ENCODE results near the gene FOXO4. TPM values are rescaled to one million over a fixed set of nuclear protein-coding genes. Genes with fewer than 3 reads are reported as not detected.

The FOXO4 gene
- total RNA-seq, 3 donors from 2014 or later, result 3.4 to 6.4 (median 5.2) TPM

DNA sequence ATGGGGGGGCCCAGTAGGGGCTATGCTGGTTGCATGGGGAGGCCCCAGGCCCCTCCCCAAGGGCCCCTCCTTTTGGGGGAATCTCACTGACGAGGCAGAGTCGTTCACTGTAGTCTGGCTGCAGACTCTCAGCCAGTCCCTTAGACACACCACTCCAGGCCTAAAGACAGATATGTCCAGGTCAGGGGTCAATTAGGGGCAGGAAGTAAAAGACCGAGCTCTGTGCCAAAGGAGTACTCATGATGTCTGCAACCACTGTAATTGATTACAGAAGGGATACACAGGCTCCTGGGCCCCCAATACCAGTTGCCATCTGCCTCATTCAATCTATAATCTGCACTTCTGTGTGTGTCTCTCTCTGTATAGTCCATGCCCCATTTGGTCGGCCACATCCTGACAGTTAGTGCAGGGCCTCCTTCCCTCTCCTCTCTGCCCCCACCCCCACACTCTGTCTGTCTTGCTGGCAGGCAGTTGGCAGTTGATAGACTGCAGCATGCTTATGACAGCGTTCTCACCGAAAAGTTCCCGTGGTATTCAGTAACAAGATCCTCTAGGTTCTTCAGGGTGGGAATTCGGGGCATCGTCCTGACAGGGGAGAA is 12.2 kb downstream of the FOXO4 start:
- H3K4me1 Mint-ChIP-seq (ENCODE audit: low read depth), result peaks cover 60% of the 10 kb centered on the region
- peaks cover 39% of the 10 kb centered on the region for H3K36me3 Mint-ChIP-seq (ENCODE audit: insufficient read depth)
- DNase-seq (no peak), ATAC-seq (no peak)
- H3K9me3 Mint-ChIP-seq, result no peaks in the 10 kb centered on the region
- H3K4me3 Mint-ChIP-seq, result peak overlapping the region; percentile 96
- no peaks in the 10 kb centered on the region for H3K27me3 Mint-ChIP-seq (ENCODE audit: low read depth)

DNA sequence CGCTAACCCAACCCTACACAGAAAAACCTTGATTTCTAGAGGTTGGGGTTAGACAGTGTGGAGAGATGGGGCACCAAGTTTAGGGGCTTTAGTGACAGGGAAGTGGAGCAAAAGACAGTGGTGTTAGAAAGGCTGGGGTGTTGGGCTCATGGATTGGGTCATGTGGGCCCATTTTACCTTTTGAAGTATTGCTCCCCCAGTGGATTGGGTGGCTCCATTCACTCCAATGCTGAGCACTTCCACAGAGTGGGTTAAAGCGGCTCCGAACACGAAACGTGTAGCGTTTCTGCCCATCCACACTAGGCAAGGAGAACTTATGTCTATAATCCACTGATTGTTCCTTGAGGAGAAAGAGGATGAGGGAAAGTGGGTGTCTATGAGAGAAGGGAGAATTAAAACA is 13.4 kb downstream of the FOXO4 start:
- H3K4me1 Mint-ChIP-seq (ENCODE audit: low read depth), result peaks cover 57% of the 10 kb centered on the region

DNA sequence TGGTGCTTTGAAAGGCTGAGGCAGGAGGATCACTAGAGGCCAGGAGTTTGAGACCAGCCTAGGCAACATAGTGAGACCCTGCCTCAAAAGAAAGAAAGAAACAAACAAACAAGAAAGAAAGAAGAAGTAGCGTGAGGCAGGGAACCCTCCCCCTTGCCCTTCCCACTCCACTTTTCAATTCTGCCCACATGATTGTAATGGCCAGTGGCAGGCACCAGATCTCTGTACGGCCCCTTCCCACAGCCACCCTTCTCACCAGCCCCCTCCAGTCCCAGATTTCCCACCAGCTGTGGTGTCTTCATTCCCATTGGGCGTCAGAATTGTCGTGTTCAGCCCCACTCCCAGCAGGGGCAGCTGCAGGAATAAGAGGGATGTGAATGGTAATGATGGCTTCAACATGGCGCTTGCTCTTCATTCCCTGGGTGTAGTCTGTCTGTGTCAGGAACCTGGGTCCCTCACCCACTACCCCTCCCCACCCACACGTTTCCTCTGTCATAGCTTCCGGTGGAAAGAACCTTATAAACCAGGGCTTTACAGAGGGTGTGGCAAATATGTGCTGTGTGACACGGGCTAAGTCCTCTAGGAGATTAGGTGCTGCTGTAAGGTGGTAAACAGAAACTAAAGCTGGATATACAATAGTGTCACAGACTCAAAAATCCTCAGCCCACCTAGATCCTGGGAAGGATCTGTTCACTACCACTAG is 15.6 kb downstream of the FOXO4 start, which contains the start of gene IL2RG:
IL2RG (minus strand) TSS at position 437 of the 703 bp plus-strand sequence; CDS start at position 399, 38 bp downstream.
- ATAC-seq (peak; percentile 87 to 90), DNase-seq (peak; percentile 75)
- Mint-ChIP-seq H3K9me3 (no peaks in the 10 kb centered on the region), H3K4me3 (peak within 1 kb of the TSS; percentile 96), H3K27me3 (ENCODE audit: low read depth) (no peaks in the 10 kb centered on the region), H3K4me1 (ENCODE audit: low read depth) (peaks cover 43% of the 10 kb centered on the region), H3K36me3 (ENCODE audit: insufficient read depth) (peaks cover 31% of the 10 kb centered on the region)

More for the DNA sequence above, 13.4 kb downstream of the FOXO4 start:
- no peak for DNase-seq
- peaks cover 39% of the 10 kb centered on the region for H3K36me3 Mint-ChIP-seq (ENCODE audit: insufficient read depth)
- H3K9me3 Mint-ChIP-seq, result no peaks in the 10 kb centered on the region
- H3K27me3 Mint-ChIP-seq (ENCODE audit: low read depth), result no peaks in the 10 kb centered on the region
- H3K4me3 Mint-ChIP-seq, result peak overlapping the region; percentile 96
- ATAC-seq, result no peak

DNA sequence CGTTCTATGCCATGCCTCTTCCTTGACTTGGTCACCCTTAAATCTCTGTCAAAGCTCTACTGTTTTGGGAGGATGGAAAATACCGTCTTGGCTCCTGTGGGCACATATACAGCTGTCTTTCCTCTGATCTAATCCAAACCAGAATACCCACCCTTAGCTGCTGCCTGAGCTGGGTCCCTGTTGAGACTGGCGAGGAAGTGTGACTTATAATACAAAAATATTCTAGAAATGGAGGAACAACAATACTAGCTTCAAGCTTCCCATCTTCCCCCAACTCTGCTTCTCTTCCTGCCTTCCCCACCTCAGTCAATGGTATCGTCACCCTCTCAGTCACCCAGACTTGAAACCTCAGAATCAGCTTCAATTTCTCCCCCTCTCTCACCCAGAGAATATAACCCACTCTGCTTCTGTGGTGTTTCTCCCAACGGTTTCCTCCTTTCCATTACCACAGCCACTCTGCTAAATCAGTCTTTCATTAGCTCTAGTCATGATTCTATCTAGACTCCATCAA is 16.3 kb downstream of the FOXO4 start:
- peaks cover 39% of the 10 kb centered on the region for H3K4me1 Mint-ChIP-seq (ENCODE audit: low read depth)
- peak overlapping the region; percentile 96 for H3K4me3 Mint-ChIP-seq
- ATAC-seq (peak; percentile 38 to 53), DNase-seq (peak; percentile 23)
- H3K36me3 Mint-ChIP-seq (ENCODE audit: insufficient read depth), result peaks cover 27% of the 10 kb centered on the region
- H3K27me3 Mint-ChIP-seq (ENCODE audit: low read depth), result no peaks in the 10 kb centered on the region
- no peaks in the 10 kb centered on the region for H3K9me3 Mint-ChIP-seq

DNA sequence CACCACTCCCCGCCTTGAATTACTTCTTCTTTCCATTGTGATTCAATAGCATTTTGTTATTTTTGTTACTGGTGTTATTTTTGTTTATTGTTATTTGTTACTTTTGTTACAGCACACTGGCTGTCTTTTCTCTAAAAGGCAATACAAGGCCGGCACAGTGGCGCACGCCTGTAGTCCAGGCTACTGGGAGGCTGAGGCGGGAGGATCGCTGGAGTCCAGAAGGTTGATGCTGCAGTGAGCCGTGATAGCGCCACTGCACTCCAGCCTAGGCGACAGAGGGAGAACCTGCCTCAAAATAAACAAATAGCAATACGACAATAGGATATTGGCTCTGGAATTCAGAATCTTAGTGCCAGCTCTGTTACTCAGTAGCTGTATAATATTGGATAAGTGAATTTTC is 21.7 kb downstream of the FOXO4 start:
- Mint-ChIP-seq H3K9me3 (no peaks in the 10 kb centered on the region), H3K36me3 (ENCODE audit: insufficient read depth) (peaks cover 9% of the 10 kb centered on the region), H3K4me1 (ENCODE audit: low read depth) (peaks cover 31% of the 10 kb centered on the region), H3K4me3 (no peak overlapping the region), H3K27me3 (ENCODE audit: low read depth) (no peaks in the 10 kb centered on the region)
- ATAC-seq (no peak), DNase-seq (no peak)

DNA sequence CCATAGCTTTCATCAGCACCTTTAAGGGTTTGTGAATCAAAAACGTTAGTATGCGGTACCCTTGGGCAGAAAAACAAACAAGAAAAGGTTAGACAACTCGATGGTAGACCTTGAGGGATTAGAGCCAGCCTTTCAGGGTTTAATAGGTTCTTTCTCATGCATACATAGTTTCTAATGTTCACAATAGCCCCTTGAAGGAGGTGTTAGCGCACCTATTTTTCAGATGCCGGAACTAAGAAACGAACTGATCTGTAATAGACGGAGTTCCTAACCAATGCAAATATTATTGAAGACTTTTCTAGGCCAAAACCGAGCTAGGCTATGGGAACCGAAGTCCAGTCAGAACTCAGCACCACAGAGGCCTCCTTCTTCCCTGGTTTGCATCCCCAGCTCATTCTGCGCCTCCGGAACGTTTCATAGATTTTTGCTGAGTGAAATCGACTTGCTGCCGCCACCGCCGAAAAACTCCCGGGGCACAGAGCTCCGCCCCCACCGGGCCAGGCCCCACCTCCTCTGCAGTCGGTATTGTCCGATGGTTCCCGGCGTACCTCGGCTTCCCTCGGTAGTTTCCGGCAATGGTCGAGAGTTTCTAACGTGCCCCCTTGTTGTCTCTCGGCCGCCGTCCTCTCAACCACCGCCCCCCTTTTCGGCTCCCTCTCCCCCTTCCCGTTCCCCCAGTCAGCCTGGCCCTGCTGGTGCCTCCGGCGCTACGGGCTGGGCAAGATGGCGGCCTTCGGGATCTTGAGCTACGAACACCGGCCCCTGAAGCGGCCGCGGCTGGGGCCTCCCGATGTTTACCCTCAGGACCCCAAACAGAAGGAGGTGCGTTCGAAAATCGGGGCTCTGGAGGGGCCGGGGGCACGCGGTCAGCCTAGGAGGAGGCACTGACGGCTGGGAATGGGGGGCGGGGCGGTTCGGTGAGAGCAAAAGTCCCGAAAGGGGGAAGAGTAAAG is 22.7 kb downstream of the FOXO4 start, which contains the start of gene MED12:
MED12 (plus strand) TSS at position 565 of the 953 bp plus-strand sequence; CDS start at position 724, 159 bp downstream.
- no peaks in the 10 kb centered on the region for H3K9me3 Mint-ChIP-seq
- H3K4me1 Mint-ChIP-seq (ENCODE audit: low read depth), result peaks cover 27% of the 10 kb centered on the region
- H3K36me3 Mint-ChIP-seq (ENCODE audit: insufficient read depth), result peaks cover 14% of the 10 kb centered on the region
- peak; percentile 94 to 98 for ATAC-seq
- no peaks in the 10 kb centered on the region for H3K27me3 Mint-ChIP-seq (ENCODE audit: low read depth)
- peak within 1 kb of the TSS; percentile 86 for H3K4me3 Mint-ChIP-seq
- peak; percentile 74 for DNase-seq

DNA sequence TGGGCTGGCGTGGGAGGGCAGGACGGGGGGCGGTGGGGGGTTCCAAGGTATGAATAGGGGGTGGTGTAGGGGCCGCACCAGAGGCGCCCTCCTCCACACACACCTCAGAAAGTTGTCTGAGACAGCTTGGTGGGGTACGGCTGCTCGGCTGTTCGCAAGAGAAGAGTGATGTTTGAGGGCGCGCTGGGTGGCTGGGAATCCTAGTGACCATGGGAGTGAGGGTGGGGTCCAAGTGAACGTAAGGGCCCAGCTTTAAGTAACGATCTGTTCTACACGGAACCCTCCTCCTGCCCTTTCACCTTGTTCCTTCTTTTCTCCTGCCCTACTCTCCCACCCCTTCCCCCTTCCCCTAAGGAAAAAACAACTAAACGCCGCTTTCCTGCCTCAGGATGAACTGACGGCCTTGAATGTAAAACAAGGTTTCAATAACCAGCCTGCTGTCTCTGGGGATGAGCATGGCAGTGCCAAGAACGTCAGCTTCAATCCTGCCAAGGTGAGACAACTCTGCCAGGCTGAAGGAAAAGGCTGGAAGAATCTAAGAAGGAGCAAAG is 23.4 kb downstream of the FOXO4 start:
- no peak for DNase-seq
- no peaks in the 10 kb centered on the region for H3K9me3 Mint-ChIP-seq
- peaks cover 15% of the 10 kb centered on the region for H3K36me3 Mint-ChIP-seq (ENCODE audit: insufficient read depth)
- H3K4me1 Mint-ChIP-seq (ENCODE audit: low read depth), result peaks cover 21% of the 10 kb centered on the region
- no peaks in the 10 kb centered on the region for H3K27me3 Mint-ChIP-seq (ENCODE audit: low read depth)
- peak; percentile 26 to 35 for ATAC-seq
- peak overlapping the region; percentile 86 for H3K4me3 Mint-ChIP-seq

DNA sequence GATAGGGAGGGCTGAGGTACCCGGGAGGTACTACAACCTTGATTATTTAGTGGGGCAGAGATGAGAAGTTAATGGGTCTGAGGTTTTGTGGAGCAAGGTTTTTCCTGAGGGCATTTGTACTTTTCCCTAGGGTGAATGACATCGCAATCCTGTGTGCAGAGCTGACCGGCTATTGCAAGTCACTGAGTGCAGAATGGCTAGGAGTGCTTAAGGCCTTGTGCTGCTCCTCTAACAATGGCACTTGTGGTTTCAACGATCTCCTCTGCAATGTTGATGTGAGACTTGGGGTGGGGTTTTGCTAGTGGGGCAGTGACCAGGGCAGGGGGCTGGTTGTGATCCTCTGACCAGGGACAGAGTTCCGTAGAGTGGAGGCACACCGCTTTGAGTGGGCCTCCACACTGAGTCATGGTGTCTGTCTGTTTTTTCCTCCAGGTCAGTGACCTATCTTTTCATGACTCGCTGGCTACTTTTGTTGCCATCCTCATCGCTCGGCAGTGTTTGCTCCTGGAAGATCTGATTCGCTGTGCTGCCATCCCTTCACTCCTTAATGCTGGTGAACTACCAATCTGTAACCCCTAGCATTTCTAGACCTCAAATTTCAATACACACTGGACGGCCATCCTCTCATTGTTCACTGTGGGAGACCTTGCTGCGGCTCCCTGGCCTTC is 32.6 kb downstream of the FOXO4 start:
- H3K36me3 Mint-ChIP-seq (ENCODE audit: insufficient read depth), result peaks cover 34% of the 10 kb centered on the region
- no peaks in the 10 kb centered on the region for H3K9me3 Mint-ChIP-seq
- H3K27me3 Mint-ChIP-seq (ENCODE audit: low read depth), result no peaks in the 10 kb centered on the region
- ATAC-seq (no peak), DNase-seq (no peak)
- H3K4me3 Mint-ChIP-seq, result no peak overlapping the region
- H3K4me1 Mint-ChIP-seq (ENCODE audit: low read depth), result peaks cover 14% of the 10 kb centered on the region

DNA sequence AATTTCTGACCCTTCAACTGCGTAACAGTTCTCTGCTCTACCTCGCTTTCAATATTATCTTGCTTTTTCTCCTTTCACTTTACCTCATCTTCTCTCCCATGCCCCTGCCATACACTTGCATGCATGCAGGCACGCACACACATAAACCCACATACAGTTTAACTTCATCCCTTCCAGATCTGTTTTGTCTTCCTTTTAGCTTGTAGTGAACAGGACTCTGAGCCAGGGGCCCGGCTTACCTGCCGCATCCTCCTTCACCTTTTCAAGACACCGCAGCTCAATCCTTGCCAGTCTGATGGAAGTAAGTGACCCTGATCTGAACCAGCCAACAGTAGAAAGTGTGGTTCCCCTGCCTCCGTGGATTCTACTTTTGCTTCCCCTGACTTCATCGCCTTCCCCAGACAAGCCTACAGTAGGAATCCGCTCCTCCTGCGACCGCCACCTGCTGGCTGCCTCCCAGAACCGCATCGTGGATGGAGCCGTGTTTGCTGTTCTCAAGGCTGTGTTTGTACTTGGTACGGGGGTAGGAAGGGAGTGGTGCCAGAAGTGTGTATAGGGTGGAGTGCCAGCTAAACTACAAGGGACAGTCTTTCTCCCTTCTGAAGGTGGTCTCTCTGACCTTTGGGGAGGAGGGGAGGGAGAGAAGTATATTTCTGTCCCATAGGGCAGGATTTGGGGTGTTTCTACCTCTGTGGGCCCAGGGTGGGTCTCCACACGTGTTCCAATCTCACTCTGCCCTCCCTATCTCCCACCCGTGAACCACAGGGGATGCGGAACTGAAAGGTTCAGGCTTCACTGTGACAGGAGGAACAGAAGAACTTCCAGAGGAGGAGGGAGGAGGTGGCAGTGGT is 33.5 kb downstream of the FOXO4 start:
- peaks cover 34% of the 10 kb centered on the region for H3K36me3 Mint-ChIP-seq (ENCODE audit: insufficient read depth)
- H3K9me3 Mint-ChIP-seq, result no peaks in the 10 kb centered on the region
- no peak overlapping the region for H3K4me3 Mint-ChIP-seq
- peak; percentile 80 for DNase-seq
- peak; percentile 92 to 94 for ATAC-seq
- H3K4me1 Mint-ChIP-seq (ENCODE audit: low read depth), result peaks cover 14% of the 10 kb centered on the region
- H3K27me3 Mint-ChIP-seq (ENCODE audit: low read depth), result no peaks in the 10 kb centered on the region

DNA sequence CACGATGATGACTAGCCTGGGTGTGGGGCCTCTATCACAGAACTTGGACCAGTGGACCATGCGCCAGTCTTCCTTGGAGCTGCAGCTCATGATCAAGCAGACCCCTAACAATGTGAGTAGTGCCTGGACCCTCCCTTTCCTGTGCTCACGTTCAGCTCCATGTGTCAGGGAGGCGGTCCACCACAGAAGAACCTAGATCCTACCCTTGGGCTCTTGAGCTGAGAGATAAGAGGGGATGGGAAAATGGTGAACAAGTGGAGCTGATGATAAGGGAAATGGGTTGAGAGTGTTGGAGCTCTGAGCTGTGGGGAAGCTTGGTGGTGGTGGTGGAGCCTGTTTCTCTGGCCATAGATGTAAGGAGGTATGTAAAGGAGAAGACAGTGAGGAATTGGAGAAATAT is 35.9 kb downstream of the FOXO4 start:
- ATAC-seq (no peak), DNase-seq (no peak)
- Mint-ChIP-seq H3K9me3 (no peaks in the 10 kb centered on the region), H3K4me3 (no peak overlapping the region), H3K36me3 (ENCODE audit: insufficient read depth) (peaks cover 40% of the 10 kb centered on the region), H3K4me1 (ENCODE audit: low read depth) (peaks cover 11% of the 10 kb centered on the region), H3K27me3 (ENCODE audit: low read depth) (no peaks in the 10 kb centered on the region)

DNA sequence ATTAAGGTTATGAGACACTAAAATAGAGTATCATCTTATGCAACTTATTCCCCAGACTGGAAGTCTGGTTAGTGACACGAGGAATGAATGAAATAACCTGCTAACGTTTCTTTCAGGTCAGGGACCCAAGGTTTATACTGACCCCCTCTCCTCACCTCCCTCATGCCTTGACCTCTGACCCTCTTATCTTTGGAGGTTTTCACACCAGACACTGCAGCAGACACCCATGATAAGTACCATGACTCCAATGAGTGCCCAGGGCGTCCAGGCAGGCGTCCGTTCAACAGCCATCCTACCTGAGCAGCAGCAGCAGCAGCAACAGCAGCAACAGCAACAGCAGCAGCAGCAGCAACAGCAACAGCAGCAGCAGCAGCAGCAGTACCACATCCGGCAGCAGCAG is 44.8 kb downstream of the FOXO4 start:
- Mint-ChIP-seq H3K36me3 (ENCODE audit: insufficient read depth) (peaks cover 9% of the 10 kb centered on the region), H3K27me3 (ENCODE audit: low read depth) (no peaks in the 10 kb centered on the region), H3K4me1 (ENCODE audit: low read depth) (peaks cover 8% of the 10 kb centered on the region), H3K4me3 (no peak overlapping the region), H3K9me3 (no peaks in the 10 kb centered on the region)
- DNase-seq, result no peak
- no peak for ATAC-seq

DNA sequence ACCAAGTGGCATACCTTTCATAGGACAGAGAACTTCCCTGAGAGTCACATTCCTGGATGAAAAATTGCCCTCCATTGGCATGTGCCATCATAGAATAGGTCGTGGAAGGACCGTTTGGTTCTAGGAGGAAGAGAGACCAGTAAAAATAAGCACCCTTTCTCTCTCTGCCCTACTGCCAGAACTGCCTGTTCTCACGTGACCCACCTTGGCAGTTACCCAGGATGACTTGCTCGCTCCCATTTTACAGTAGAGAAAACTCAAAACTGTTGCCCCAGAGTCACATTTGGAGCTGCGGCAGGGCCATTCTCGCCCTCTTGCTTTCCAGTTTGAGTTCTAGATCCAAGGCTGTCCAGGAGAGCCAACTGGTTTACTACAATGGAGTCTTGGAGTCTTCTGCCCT is 47.9 kb downstream of the FOXO4 start:
- no peak for DNase-seq
- Mint-ChIP-seq H3K27me3 (ENCODE audit: low read depth) (no peaks in the 10 kb centered on the region), H3K36me3 (ENCODE audit: insufficient read depth) (peaks cover 7% of the 10 kb centered on the region), H3K9me3 (no peaks in the 10 kb centered on the region), H3K4me1 (ENCODE audit: low read depth) (peaks cover 15% of the 10 kb centered on the region), H3K4me3 (no peak overlapping the region)
- no peak for ATAC-seq

DNA sequence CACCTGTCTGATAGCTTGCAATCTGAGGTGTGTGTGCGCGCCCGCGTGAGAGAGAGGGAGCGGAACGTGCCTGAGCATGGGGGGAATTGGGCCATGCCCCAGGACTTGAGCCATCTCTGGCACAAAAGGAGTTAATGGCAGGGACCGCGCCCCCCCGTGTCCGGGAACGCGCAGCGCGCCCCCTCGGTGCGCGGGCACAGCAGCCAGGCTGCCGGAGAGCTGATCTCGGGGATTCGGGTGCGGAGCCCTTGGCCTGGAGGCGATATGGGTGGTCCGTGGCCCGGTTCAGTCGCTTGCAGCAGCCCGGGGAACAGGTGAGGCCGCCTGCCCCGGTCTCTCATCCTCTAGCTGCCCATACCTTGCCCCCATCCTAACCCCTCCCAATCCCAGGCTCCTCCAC is 49.0 kb downstream of the FOXO4 start, which contains the start of gene NLGN3:
NLGN3 (plus strand) TSS at position 191 of the 400 bp plus-strand sequence. CDS start 2,909 bp downstream, outside the sequence.
- Mint-ChIP-seq H3K4me1 (ENCODE audit: low read depth) (peaks cover 15% of the 10 kb centered on the region), H3K4me3 (peak within 1 kb of the TSS; percentile 26), H3K36me3 (ENCODE audit: insufficient read depth) (no peaks in the 10 kb centered on the region), H3K9me3 (no peaks in the 10 kb centered on the region), H3K27me3 (ENCODE audit: low read depth) (no peaks in the 10 kb centered on the region)
- no peak for ATAC-seq
- DNase-seq, result no peak
